T-helper 22 cell (primary cell): ENCODE results near the gene TMEM134.
"Not testable (repeated sequence)": the region's sequence is repeated elsewhere in the genome, so short reads cannot be mapped to it uniquely, and the experiment has no call there.

Source experiments
- DNase-seq: peaks from one replicate; pipeline ENCODE4 v3.0.0-alpha.2; 2020; ENCODE audit warnings: low read depth

Gene TMEM134, protein sequence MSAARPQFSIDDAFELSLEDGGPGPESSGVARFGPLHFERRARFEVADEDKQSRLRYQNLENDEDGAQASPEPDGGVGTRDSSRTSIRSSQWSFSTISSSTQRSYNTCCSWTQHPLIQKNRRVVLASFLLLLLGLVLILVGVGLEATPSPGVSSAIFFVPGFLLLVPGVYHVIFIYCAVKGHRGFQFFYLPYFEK

DNA sequence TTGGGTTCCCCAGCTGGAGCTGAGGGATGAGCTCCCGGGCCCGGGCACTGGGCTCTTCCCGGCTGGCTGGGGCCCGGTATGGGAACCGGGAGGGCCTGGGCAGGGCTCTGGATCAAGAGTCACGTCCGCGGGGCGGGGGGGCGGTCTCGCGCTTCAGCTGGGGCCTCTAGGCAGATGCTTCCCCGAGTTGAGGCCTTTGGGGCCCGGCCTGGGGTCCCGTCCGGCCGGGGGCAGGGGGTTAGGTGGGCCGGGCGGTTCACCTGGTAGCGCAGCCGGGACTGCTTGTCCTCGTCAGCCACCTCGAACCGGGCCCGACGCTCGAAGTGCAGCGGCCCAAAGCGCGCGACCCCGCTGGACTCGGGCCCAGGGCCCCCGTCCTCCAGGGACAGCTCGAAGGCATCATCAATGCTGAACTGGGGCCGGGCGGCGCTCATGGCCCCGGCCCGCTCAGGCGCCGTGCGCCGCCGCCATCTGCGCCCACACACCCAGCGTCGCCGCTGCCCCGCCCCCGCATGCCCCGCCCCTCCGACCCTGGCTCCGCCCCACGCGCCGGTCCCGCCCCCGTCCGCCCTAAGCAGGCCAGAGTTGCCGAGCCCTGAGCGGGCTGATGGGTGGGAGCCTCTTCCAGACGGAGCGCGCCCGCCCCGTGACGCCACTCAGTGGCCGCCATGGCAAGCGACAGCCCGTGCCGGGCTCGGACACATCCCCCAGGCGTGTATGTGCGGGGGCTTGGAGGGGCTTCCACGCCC, at the start of gene TMEM134:
TSS of gene TMEM134 (minus strand) at position 493 of the 749 bp plus-strand sequence. CDS start at position 434, 59 bp downstream.
- peak; percentile 85 for DNase-seq

DNA sequence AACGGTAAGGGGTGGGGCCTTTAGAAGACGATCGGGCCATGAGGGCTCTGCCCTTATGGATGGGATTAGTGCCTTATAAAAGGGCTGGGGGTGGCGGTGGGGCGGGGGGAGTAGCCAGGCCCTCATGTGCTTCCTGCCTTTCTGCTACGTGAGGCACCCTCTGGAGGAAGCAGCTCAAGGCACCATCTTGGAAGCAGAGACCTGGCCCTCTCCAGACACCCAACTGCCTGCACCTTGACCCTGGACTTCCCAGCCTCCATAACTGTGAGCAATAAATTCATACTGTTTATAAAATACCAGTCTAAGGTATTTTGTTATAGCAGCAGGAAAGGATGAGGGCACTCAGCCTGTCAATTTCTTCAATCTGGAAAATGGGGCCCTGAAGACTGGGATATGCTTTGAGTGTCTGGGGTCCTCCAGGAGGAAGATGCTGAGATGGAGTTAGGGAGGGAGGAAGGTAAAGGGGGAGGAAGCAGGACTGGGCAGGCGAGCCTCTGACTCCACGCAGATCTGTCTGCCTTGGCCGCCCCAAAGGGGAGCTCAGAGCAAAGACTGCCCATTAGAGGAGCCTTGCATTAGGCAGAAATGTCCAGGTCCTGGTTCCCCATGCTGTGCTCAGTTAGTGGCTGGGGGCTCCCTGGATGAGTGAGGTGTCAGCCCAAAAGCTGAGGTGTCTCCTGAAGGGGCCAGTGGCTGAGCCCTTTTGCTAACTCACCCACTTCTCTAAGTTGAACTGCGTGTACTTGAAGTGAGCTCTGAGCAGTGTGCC, 48.9 kb upstream of the TMEM134 start:
- DNase-seq = no peak

DNA sequence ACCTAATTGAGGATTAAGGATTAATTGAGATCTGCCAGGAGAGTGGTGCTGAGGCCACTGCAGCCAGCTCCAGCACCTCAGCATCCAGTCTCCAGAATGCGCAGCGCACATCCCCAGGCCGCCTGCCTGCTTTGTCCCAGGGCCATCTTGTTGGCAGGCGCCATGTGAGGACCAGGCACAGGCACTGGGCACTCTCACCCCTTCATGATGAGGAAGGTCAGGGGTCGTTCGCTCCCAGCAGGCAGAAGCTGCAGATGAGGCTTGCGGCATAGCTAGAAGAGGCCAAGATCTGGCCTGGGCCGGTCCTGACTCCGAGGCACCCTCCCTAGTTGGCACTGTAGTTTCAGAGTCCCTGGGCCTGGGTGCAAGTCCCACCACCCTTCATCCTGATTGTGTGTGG, 47.8 kb upstream of the TMEM134 start:
- DNase-seq = no peak

DNA sequence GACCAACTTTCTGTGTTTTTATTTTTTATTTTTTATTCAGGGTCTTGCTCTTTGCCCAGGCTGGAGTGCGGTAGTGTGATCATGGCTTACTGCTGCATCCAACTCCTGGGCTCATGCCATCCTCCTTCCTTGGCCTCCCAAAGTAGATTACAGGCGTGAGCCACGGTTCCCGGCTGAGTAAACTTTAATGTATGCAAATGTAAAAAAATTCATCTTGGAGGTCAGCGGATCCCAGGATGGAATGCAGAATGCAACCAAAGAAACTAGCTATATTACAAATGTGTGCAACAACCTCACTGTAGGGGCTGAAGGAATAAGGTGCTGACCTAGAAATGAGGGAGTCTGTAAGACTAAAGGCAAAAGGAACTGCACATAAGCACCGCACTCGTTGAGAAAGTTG, 45.1 kb upstream of the TMEM134 start:
- DNase-seq = no peak

DNA sequence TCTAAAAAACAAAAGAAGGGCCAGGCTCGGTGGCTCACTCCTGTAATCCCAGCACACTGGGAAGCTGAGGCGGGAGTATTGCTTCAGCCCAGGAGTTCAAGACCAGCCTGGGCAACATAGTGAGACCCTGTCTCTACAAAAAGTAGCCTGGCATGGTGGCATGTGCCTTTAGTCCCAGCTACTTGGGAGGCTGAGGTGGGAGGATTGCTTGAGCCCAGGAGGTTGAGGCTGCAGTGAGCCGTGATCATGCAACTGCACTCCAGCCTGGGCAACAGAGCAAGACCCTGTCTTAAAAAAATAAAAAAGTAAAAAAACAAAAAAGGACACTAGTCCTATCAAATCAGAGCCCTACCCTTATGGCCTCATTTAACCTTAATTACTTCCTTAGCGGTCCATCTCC, 42.5 kb upstream of the TMEM134 start:
- DNase-seq = not testable (repeated sequence)

DNA sequence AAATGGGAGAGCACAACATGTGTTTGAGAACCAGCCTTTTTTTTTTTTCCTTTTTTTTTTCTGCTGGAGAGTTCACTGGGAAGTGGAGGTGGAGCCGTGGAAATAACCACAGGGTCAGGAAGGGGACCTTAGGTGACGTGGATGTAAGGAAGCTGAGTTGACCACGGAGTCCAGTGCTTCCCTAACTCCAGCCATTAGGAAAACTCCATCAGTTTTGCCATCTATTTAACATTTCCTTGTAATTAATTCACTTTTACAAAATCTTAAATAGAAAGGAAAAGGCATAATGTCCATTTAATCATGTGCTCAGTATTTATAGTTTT, 40.9 kb upstream of the TMEM134 start:
- no peak for DNase-seq

DNA sequence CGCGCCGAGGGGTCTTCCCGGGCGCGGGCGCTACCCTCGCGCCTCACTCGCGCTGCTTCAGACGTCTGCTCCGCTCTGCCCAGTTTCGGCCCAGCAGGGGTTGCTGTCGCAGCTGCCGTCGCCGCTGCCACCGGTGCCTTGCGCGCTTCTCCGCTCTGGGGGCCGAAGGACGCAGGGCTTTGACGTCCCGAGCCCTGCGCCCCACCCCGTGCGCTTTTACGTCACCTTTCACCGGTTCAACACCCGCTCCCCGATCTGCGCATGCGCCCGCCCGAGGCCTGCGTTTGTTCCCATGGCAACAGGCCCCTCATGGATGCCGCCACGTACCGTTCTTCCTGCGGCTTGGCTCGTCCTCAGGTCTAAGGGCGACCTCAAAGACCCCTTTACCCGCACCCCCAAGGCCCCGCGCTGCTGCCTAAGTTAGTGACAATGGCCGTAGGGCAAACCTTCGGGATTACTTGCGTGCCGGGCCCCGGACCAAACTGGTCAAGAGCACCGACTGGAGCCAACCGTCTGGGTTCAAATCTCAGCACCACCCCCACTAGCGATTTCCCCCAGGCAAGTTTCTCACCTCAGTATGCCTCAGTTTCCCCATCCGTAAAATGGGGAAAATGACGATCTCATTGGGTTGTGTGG, 39.6 kb upstream of the TMEM134 start:
- DNase-seq = peak; percentile 97

DNA sequence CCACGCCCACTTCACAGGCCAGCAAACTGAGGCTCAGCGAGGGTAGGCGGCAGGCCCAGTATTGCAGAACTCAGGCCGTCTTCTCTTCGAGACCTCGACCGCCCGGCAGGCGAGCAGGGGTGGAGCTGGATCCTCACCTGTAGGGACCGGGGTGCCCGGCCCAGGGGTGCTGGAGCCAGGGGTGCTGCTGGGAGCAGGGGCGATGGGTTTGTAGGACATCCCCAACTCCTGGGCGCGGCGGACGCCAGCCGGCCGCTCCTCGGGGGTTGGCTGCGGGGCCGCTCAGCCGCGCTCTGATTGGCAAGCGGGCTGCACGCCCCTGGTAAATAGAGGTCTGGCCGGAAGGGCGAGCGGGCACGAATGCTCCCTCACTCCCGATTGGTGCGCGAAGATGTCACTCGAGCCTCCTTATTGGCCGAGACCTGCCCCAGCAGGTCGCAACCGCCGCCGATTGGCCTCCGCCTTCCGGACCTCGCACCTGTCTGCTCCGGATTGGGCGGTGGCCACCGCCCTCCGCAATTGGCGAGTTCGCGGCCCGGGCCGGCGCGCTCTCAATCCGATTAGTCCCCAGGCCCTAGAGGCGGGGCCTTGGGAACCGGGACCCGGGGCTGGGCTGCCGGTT, 38.9 kb upstream of the TMEM134 start, which contains the start of gene CDK2AP2:
TSS of gene CDK2AP2 (minus strand) at position 299 of the 622 bp plus-strand sequence. CDS start at position 219, 80 bp downstream.
- peak; percentile 96 for DNase-seq

DNA sequence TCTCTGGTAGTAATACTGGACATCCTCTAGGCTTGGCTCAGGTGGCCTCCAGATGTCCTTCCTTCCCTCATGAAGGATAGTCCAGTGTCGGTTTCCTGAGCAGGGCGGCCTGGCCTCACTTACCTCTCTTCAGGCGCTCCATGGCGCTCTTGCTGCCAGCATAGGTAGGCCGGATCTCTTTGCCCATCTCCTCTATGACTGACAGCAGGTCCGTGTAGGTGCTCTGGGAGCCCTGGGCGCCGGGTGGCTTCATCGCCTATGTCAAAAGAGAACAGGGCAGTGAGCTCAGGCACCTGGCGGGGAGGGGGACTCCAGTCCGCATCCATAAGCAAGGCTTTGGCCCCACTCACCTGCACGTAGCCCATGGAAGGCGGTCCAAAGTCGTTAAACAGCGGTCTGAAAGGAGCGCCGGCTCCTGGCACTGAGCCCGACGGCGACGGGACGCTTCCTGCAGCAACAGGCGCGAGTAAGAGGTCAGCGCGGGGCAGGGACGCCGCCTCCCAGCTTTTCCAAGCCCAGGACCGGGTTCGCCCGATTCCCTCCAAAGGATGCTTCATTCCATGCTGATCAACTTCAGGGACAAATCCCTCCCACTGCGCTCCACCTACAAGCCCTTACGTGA, 38.3 kb upstream of the TMEM134 start:
- no peak for DNase-seq

DNA sequence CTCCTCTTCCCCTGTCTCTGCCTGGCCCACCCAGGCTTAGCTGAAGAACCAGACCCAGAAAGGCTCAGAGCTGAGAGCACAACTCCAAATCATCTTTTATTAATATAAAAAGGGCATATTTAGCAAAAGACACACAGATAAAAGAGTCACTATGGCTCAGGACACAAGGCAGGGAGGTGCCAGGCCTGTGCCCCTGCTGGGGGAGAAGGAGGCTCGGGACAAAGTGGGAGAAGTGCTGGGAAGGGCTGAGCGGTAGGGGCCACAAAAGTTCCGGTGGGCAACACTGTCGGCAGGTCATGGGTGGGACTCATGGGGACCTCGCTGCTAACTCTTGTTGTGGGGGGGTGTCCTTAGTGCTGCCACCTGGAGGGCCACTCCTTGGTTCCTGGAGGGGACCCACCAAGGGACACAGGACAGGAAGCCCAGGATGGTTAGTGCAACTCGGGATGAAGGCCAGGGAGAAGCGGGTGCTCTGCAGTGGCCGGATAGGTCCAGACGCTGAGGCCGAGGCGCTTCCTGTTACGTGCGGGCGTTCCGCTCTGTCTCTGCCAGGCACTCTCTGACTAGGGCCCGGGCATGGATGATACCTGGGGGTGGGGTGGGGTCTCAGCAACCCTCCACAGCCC, 37.5 kb upstream of the TMEM134 start:
- no peak for DNase-seq

DNA sequence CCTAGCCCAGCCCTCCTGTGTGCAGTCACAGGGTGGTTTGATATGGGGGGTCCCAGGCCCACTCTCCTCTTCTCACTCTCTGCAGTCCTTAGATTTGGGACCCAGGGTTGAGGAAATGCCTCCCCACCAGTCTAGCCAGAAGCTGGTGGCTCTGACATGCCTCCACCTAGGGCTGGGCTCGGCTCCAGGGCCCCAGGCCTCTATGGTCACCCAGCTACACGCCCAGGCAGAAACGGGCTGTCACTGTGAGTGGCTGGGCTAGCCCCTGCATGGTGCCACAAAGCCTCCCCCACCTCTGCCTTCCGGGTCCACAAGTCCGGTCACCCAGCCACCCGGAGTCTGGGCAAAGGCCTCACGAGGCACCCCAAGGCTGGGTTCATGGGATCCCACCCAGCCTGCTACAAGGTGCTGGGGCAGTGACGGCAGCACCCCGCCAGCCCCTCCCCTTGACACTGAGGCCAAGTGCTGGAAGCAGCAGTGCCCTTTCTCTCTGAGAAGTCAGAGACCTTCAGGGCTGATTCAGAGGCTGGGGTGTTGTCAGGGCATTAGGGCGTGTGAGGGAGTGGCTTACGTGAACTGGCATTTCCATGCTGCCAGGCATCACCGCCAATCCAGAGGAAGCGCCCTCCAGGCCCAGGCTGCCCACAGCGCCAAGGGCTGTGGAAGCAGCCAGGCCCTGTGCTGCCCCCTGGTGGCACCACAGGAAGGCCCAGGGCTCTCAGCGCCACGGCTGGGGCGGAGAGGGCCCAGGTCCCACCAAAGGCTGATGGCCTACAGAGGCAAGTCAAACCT, 36.8 kb upstream of the TMEM134 start:
- DNase-seq = peak; percentile 89

DNA sequence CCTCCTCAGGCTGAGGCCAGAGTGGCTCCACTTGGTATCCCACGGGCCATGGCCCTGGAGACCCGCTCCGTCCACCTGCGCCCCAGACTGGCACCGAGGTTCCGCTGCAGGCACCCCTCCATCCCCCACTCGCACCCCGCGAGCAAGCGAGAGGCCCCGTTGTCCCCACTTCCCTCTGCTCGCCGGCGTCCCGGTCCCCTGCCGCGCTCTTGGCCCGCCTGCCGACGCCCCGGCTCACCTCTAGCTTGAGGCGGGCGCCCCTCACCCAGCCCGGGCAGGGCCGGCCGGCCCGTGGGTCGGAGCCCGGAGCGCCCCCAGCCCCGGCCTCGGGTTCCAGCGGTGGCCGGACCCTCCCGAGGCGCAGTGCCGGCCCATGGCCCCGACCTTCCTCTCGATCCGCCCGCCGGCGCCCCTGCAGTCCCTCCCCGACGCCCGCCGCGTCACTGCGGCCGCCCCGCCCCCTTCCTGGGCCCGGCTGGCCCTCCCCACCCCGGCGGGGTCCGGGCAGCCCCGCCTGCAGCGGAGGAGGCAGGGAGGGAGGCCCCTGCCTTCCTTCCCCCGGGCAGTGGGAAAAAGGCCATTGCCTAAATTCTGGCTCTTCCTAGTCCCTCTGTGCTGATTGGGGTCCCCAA, 36.0 kb upstream of the TMEM134 start, which contains the start of gene PITPNM1:
TSS of gene PITPNM1 (minus strand) at position 414 of the 632 bp plus-strand sequence. CDS start 1,183 bp downstream, outside the sequence.
- DNase-seq = peak; percentile 59

DNA sequence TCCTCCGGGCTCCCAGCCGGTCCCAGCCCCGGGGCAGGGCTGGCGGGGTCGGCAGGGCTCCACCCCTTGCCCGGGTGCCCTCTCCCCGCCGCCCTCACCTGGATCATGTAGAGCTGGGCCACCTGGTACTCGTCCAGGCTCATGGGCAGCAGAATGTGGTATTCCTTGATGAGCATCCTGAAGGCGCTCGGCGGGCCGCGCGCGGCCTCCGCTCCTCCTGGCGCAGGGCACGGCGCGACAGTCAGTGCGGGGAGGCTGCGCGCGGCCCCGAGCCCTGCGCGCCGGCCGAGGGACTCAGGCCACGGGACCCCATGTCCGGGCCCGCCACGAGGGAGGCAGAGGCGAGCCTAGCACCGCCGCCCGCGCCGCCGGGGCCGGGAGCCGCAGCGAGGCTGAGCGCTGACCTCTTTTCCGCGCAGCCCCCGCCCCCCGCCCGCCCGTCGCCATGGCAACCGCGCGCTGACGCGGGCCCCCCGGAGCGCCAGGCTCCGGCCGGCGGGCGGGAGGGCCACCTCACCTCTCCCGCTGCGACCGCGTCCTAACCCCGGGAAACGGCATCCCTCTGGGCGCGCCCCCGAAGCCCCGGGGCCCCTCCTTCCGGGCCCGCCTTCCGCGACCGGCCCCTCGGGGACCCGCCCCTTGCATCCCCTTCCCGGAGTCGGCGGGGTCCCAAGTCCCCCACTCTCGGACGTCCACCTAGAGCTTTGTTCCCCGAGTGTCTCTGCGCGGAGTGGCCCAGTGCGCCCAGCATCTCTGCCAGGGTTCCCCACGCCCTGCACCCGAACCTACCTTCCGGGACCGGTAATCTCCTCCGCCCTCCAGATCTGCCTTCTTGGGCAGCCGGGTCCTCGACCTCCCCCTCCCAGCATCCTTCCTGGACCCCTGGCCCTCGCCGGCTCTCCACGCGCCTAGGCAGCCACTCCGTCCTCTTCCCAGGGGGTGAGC, 35.2 kb upstream of the TMEM134 start:
- DNase-seq = peak; percentile 32

DNA sequence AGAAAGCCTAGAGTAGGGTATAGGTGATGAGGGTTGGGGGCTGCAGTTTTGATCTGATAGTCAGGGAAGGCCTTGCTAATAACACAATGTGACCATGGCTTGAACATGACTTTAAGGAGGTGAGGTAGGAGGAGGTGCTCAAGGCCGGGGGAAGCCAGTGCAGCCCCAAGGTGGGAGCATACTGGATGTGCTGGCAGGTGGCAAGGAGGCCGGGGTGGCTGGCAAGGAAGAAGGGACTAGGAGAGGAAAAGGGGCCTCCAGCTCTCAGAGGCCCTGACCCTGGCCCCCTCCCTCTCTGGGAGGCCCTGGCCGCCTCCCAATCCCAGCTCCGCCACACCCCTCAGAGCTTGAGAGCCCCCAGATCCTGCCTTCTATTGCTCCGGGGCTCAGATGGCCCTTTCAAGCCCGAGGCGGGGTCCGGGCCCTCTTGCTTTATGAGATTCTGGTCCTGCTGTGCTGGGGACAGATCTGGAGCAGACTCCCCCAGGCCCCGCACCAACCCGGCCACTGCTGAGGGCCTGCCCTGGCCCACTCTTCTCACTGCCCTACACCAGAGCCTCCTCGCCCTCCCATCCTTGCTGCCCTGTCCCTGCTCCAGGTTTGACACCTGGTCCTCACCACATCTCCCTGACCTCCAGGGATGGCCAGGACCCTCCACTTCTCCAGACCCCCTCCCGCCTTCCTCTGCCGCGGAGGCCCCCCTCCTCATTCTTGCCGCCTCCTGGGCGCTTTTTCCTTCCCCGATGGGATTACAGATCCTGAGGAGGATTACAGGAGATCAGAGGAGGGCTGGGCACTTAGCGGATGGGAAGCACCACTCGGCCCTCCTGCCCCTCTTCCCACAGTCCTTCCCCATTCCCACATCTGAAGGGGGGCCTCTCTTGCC, 34.3 kb upstream of the TMEM134 start:
- no peak for DNase-seq

DNA sequence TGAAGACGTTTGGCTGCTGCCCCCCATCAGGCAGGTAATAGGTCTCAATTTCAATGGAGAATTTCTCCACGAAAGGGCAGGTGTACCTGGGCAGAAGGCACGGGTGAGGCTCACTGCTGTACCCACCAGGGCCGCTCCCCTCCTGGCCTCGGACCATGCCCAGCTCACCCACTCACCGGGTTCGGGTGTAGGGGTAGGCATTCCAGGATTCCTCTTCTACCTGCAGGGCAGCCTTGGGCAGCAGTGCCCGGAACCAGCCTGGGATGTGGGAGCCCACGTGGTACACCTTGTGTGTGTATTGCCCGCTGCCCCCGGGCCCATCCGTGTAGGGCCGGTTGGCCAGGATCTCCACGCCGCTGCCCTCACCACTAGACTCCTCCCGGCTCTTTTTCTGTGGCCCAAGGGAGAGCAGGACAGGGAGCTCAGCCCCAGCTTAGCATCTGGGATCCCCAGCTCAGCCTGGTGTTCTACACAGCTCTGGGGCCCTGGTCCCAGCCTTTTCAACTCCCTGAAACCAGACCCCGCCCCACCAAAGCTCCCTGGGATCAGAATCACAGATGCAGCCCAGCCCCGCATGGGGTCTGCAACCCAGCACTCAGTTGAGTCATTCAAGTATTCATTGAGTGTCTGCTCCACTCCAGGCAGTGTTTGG, 33.4 kb upstream of the TMEM134 start:
- DNase-seq = no peak

DNA sequence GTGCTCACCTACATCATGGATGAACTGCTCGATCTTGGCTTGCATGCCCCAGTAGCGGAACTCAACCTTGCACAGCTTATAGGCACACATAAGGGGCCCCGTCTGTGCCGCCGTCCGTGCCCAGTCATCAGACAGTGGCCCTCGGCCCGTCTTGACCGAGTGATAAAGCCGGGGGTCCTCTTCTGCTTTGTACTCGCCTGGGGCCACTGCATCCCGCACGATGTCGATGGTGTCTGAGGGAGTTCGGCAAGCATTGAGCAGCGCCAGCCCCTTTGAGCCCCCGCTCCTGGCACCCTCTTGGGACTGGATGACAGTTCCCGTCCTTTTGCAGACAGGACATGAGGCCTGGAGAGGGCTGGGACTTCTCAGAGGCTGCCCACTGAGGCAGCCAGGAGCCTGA, 32.8 kb upstream of the TMEM134 start:
- no peak for DNase-seq
